AG09309 (cell line): ENCODE results near the gene NIPA2.
"Not testable (repeated sequence)": the region's sequence is repeated elsewhere in the genome, so short reads cannot be mapped to it uniquely, and the experiment has no call there.

ENCODE experiments used
- DNase-seq: peaks from one replicate; pipeline ENCODE4 v3.0.0-alpha.2; 2010; ENCODE audit warnings: low read depth
- H3K4me3 ChIP-seq: 2 replicates; pipeline ENCODE4 v1.5.1; 2011; ENCODE audit warnings: mild to moderate bottlenecking, low read depth, low read length, moderate library complexity; ENCODE audit not compliant: control insufficient read depth
- TF ChIP-seq, protein P1 (sequence below): IDR thresholded peaks from 2 replicates; pipeline ENCODE4 v1.5.1; 2011; ENCODE audit warnings: mild to moderate bottlenecking, low read depth, low read length, inconsistent platforms; ENCODE audit not compliant: insufficient read depth, control insufficient read depth; ENCODE audit errors: missing control alignments

NIPA2 gene

DNA sequence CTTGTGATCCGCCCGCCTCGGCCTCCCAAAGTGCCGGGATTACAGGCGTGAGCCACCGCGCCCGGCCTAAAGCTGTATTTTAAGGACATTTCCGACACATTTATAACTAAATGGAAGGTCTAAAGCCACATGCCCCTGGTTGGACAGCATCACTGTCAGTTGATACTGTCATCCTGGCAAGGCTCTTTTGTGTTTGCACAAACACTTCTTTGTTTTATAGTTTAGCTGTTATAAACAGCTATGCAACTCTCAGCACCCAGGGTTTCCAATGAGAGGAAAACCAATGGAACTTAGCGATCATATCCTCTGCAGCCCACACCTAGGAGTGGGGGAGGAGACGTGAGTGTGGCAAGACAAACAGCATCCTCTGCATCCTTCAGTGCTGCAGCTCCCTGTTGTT is 32.3 kb upstream of the NIPA2 start:
- TF ChIP-seq, protein P1, sequence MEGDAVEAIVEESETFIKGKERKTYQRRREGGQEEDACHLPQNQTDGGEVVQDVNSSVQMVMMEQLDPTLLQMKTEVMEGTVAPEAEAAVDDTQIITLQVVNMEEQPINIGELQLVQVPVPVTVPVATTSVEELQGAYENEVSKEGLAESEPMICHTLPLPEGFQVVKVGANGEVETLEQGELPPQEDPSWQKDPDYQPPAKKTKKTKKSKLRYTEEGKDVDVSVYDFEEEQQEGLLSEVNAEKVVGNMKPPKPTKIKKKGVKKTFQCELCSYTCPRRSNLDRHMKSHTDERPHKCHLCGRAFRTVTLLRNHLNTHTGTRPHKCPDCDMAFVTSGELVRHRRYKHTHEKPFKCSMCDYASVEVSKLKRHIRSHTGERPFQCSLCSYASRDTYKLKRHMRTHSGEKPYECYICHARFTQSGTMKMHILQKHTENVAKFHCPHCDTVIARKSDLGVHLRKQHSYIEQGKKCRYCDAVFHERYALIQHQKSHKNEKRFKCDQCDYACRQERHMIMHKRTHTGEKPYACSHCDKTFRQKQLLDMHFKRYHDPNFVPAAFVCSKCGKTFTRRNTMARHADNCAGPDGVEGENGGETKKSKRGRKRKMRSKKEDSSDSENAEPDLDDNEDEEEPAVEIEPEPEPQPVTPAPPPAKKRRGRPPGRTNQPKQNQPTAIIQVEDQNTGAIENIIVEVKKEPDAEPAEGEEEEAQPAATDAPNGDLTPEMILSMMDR = no peak
- DNase-seq = no peak
- no peak overlapping the region for H3K4me3 ChIP-seq

DNA sequence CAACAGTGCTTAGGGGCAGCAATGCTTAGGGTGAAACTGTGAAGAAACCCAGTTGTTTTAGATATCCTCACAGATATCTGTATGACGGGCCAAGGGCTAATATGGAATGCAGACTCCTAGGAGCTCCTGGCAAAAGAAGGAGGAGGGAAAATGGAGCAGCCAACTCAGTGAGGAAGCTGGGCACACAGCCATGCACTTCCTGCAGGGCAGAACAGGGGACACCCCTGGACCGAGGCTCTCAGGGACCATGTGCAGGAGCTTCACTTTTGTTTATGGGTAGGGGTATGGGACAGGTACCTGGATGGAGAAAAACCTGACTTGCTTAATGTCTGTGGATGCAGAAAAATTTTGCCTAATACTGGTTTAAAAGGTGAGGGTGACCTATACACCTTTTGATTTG is 31.8 kb upstream of the NIPA2 start:
- TF ChIP-seq, protein P1 = no peak
- no peak for DNase-seq
- H3K4me3 ChIP-seq = no peak overlapping the region

DNA sequence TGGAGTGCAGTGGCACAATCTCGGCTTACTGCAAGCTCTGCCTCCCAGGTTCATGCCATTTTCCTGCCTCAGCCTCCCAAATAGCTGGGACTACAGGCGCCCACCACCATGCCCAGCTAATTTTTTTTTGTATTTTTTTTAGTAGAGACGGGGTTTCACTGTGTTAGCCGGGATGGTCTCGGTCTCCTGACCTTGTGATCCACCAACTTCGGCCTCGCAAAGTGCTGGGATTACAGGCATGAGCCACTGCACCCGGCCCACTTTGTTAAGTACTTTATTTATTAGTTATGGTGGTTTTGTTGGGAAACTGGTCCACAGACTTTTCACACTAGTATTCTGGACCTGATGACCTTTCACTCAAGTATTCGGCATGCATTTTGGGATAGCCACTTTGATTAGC is 30.6 kb upstream of the NIPA2 start:
- H3K4me3 ChIP-seq, DNase-seq: not testable (repeated sequence)

DNA sequence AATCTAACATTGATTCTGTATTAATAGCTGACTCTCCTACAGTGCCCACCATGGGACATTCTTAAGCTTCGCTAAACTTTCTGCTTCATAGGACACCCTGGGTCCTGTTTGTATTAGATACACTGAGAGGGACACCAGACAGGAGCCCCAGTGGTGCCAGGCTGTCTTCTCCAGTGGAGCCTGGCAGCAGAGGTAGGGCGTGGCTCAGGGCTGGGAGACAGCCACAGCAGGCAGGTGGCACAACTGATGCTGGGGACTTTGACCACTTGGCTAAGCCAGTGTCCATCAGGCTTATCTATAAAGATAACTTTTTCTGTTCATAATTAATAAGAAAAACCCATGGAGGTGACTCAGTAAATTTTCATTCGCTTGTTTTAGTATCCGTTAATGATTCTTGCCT is 30.2 kb upstream of the NIPA2 start:
- no peak for DNase-seq
- H3K4me3 ChIP-seq = no peak overlapping the region

DNA sequence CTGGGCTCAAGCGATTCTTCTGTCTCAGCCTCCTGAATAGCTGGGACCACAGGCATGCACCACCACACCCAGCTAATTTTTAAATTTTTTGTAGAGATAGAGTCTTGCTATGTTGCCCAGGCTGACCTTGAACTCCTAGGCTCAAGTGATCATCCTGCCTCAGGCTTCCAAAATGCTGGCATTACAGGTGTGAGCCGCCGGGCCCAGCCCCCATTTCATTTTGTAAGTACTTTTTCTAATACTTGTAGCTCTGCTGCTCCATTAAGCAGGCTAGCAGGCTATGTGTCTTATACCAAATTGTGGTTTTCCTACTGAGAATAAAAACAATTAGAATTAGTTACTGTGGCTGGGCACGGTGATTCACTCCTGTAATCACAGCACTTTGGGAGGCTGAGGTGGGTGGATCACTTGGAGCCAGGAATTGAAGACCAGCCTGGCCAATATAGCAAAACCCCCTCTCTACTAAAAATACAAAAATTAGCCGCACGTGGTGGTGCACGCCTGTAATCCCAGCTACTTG is 29.6 kb upstream of the NIPA2 start:
- TF ChIP-seq, protein P1 = no peak
- DNase-seq = no peak
- no peak overlapping the region for H3K4me3 ChIP-seq

More for the DNA sequence above, 30.2 kb upstream of the NIPA2 start:
- TF ChIP-seq, protein P1 = no peak

DNA sequence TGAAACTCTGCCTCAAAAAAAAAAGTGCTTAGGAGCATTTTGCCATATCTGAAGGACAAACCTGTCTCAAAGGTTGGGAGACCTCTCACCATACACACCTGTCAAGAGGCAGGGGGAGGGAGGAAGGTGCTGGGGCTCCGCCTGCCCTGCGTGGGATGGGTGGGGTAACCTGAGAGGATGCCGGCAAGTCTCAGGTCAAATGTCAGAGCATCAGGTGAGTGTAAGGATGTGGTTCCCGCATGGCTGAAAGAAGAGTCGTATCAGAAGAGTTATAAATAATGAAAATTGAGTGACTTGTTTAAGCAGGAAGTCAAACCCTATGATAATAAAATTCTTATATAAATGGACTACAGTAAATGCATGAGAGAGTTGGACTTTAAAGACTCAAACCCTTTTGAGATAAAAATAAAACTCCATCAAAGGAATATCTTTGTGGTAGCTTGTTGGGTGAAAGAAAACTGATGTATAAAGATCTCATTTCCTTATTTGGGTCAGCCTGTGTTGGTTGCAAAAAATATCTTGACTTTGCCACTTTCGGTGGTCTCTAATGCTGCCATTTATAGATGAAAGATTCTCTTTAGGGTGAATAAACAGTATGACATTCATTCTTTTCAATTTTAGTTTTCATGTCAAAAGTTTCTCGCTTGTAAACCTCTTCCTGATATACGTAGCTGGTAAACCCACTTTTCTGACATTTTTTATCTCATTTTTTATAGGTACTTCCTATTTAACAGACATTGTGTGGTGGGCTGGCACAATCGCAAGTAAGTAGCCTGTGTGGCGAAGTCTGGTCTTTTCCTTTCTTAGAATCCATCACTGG is 28.2 kb upstream of the NIPA2 start:
- no peak for DNase-seq
- H3K4me3 ChIP-seq = no peak overlapping the region
- TF ChIP-seq, protein P1 = no peak

DNA sequence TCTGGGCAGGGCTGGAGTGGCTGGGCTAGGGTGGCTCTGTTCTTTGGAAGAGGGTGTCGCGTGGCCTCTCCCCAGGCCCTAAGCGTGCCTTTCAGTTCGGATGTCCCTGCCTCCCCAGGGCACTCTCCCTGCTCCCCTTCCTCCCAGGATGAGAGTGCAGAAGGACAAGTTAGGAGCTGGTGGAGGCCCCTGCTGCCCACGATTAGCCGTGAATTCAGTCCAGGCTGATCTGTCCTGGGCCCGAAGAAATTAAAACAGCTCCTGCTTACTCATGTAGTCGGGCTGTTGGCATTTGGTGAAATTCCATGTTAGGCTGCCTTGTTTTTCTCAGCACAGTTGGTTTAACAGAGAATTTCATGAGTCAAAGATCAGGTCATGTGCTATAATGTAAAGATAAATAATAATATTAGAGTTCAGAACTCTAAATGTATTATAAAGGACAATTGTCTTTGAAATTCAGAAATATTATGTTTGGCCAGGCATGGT is 27.6 kb upstream of the NIPA2 start:
- H3K4me3 ChIP-seq = no peak overlapping the region
- DNase-seq = no peak
- TF ChIP-seq, protein P1 = no peak
